KMS-11 (cell line): ENCODE results near the gene BTN3A1.
A peak's percentile ranks its signal among the peaks of the same experiment; 100 is the strongest.

ENCODE experiments used
- H2AFZ ChIP-seq: fragments of 200-600 bp; sonication (generic); 2 replicates; pipeline ENCODE4 v1.6.1; 2016; ENCODE audit warnings: antibody characterized with exemption, mixed run types, low read depth
- H3K27ac ChIP-seq: fragments of 200-600 bp; sonication (generic); 2 replicates; pipeline ENCODE4 v1.6.1; 2016; ENCODE audit warnings: mild to moderate bottlenecking, mixed run types
- H3K27me3 ChIP-seq: fragments of 200-600 bp; sonication (generic); 2 replicates; pipeline ENCODE4 v1.6.1; 2017; ENCODE audit warnings: mild to moderate bottlenecking, low read depth, mixed run types, moderate library complexity; ENCODE audit not compliant: insufficient read depth
- H3K36me3 ChIP-seq: fragments of 200-600 bp; sonication (generic); 2 replicates; pipeline ENCODE4 v1.6.1; 2017; ENCODE audit warnings: mild to moderate bottlenecking, mixed run types; ENCODE audit not compliant: insufficient read depth
- H3K4me1 ChIP-seq: fragments of 200-600 bp; sonication (generic); 2 replicates; pipeline ENCODE4 v1.6.1; 2016; ENCODE audit warnings: mild to moderate bottlenecking, low read depth, mixed run types; ENCODE audit not compliant: poor library complexity, severe bottlenecking
- H3K4me2 ChIP-seq: fragments of 200-600 bp; sonication (generic); 2 replicates; pipeline ENCODE4 v1.7.0; 2016; ENCODE audit warnings: mild to moderate bottlenecking, mixed run types
- H3K4me3 ChIP-seq: fragments of 200-600 bp; sonication (generic); IDR thresholded peaks from 2 replicates; pipeline ENCODE4 v1.6.1; 2017; ENCODE audit warnings: low read depth, low read length, mixed read lengths; ENCODE audit not compliant: insufficient read depth
- H3K79me2 ChIP-seq: fragments of 200-600 bp; sonication (generic); 2 replicates; pipeline ENCODE4 v1.6.1; 2016; ENCODE audit warnings: low read depth, mixed run types; ENCODE audit not compliant: insufficient read depth
- H3K9ac ChIP-seq: fragments of 200-600 bp; sonication (generic); 2 replicates; pipeline ENCODE4 v1.6.1; 2016; ENCODE audit warnings: mild to moderate bottlenecking, mixed run types
- H4K20me1 ChIP-seq: fragments of 200-600 bp; sonication (generic); 2 replicates; pipeline ENCODE4 v1.6.1; 2016; ENCODE audit warnings: mild to moderate bottlenecking, mixed run types; ENCODE audit not compliant: insufficient read depth
- CTCF ChIP-seq: fragments of 200-600 bp; sonication (generic); conservative IDR thresholded peaks from 2 replicates; pipeline ENCODE4 v1.6.1; 2017; ENCODE audit warnings: low read depth, mild to moderate bottlenecking, antibody characterized with exemption, low read length, moderate library complexity, mixed read lengths

BTN3A1 gene

DNA sequence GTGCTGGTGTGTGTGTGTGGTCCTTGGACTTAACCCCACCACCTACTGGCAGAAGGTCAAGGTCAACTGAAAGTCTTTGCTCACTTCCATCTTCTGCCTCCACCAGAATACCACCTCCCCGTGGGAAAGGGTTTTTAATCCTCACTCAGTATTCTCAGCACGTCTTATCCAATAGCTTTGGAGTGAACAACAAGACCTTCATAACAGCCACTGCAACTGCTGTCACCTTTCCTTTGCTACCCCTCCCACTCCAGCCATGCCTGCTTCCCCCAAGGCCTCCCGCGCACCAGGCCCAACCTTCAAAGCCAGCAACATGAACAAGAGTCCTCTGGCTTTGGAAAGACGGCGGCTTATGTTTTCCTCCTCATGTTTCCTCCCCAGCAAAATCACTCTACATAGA is 20.0 kb upstream of the BTN3A1 start:
- Histone ChIP-seq H4K20me1 (no peaks in the 10 kb centered on the region), H3K36me3 (no peaks in the 10 kb centered on the region), H3K27ac (peak overlapping the region; percentile 12; the same call in 1 of the 2 replicates), H3K79me2 (peaks cover 14% of the 10 kb centered on the region; the same call in 1 of the 2 replicates), H3K4me3 (no peak overlapping the region), H2AFZ (peak overlapping the region; percentile 75; the same call in 1 of the 2 replicates), H3K9ac (no peak overlapping the region), H3K4me2 (peak overlapping the region; percentile 10; the same call in 1 of the 2 replicates), H3K4me1 (peaks cover 55% of the 10 kb centered on the region), H3K27me3 (no peaks in the 10 kb centered on the region)
- no peak for TF ChIP-seq CTCF

GRCh38 chr6:26383624-26384417 is 18.3 kb upstream of the BTN3A1 start:
- peak overlapping the region; percentile 58 for H3K4me3 ChIP-seq
- H2AFZ ChIP-seq = peak overlapping the region; percentile 75; the same call in 1 of the 2 replicates
- no peaks in the 10 kb centered on the region for H3K36me3 ChIP-seq
- H3K27me3 ChIP-seq = no peaks in the 10 kb centered on the region
- H3K79me2 ChIP-seq = peaks cover 14% of the 10 kb centered on the region; the same call in 1 of the 2 replicates
- H3K4me2 ChIP-seq = peak overlapping the region; percentile 68
- H4K20me1 ChIP-seq = no peaks in the 10 kb centered on the region
- peaks cover 58% of the 10 kb centered on the region for H3K4me1 ChIP-seq
- peak overlapping the region; percentile 60 for H3K27ac ChIP-seq
- no peak for TF ChIP-seq CTCF
- peak overlapping the region; percentile 71 for H3K9ac ChIP-seq

DNA sequence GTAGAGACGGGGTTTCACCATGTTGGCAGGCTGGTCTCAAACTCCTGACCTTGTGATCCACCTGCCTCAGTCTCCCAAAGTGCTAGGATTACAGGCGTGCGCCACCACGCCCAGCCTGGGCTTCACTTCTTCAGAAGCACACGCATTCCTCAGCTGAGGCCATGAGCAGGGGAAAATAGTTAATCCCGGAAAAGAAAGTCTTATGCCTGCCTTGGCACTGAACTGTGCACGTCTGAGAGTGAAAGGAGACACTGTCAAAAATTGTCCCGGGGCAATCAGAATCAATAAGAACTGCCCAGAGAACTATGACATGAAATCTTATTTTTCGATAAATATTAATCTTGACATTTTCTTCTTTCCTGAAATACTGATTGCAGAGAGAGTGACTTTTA is 16.3 kb upstream of the BTN3A1 start:
- H4K20me1 ChIP-seq = no peaks in the 10 kb centered on the region
- TF ChIP-seq CTCF = no peak
- H3K4me2 ChIP-seq = no peak overlapping the region
- H3K36me3 ChIP-seq = no peaks in the 10 kb centered on the region
- no peak overlapping the region for H3K9ac ChIP-seq
- H3K27me3 ChIP-seq = no peaks in the 10 kb centered on the region
- H3K79me2 ChIP-seq = peaks cover 14% of the 10 kb centered on the region; the same call in 1 of the 2 replicates
- peaks cover 69% of the 10 kb centered on the region for H3K4me1 ChIP-seq
- H3K4me3 ChIP-seq = no peak overlapping the region
- H2AFZ ChIP-seq = no peak overlapping the region
- no peak overlapping the region for H3K27ac ChIP-seq

DNA sequence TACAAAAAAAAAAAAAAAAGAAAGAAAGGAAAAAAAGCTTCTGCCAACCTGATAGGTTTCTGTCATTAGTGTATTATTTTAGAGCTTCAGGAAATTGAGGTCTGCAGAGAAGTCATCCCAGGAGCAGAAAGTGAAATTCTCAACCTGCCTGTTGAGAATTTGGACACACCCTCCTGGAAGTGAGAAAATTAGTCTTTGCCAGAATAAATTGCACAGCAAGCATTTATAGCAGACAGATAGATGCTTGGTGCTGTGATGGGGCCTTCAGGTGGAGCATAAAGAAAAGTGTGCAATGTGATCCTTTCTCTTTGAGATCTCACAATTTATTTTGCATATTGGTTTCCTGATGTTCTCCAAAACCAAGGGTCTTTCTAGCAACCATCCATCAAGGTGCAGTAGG is 14.5 kb upstream of the BTN3A1 start:
- Histone ChIP-seq H3K9ac (no peak overlapping the region), H3K36me3 (no peaks in the 10 kb centered on the region), H3K79me2 (peaks cover 14% of the 10 kb centered on the region; the same call in 1 of the 2 replicates), H3K4me2 (peak overlapping the region; percentile 30; the same call in 1 of the 2 replicates), H3K27me3 (no peaks in the 10 kb centered on the region), H4K20me1 (no peaks in the 10 kb centered on the region), H3K4me1 (peaks cover 60% of the 10 kb centered on the region), H3K4me3 (no peak overlapping the region), H2AFZ (no peak overlapping the region), H3K27ac (no peak overlapping the region)
- TF ChIP-seq CTCF = no peak
